ENCODE measurements around the gene GRAP2.

GRAP2 gene

DNA sequence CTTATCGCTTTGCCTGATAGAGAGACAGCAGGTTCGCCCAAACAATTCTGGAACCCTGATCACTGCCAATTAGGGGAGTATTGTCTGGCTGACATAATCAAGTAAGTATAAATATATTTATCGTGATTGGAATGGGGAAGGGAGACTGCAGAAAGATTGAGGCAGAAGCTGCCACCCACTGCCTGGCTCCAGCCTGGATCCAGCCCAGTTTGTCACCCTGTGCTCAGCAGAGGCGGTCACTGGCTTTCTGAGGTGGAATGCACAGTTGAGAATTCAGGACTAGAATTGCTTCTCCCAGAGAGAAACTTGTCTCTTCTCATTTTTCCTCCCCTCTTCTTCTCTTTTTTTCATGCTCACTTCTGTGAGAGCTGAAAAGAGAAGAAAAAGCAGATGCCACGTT lies 25.9 kb downstream of the GRAP2 start:
- DNase-seq = no peak

DNA sequence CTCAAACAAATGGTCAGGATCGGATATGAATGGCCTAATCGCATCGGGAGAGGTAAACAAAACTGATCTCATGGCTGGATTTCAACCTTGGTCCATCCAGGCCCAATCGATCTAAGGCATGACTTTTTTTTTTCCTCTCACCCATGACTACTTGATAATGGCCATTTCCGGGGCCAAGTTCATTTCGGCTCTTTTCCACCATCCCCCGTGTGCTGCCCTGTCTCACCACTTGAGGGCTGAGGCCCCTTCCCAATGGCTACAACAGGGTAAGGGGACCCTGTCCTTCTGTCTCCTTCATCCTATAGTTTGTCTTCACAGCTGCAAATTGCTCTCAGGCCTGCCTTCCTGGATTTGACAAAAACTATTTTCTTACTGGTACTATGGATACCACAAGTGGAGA lies 26.7 kb downstream of the GRAP2 start:
- DNase-seq = no peak

DNA sequence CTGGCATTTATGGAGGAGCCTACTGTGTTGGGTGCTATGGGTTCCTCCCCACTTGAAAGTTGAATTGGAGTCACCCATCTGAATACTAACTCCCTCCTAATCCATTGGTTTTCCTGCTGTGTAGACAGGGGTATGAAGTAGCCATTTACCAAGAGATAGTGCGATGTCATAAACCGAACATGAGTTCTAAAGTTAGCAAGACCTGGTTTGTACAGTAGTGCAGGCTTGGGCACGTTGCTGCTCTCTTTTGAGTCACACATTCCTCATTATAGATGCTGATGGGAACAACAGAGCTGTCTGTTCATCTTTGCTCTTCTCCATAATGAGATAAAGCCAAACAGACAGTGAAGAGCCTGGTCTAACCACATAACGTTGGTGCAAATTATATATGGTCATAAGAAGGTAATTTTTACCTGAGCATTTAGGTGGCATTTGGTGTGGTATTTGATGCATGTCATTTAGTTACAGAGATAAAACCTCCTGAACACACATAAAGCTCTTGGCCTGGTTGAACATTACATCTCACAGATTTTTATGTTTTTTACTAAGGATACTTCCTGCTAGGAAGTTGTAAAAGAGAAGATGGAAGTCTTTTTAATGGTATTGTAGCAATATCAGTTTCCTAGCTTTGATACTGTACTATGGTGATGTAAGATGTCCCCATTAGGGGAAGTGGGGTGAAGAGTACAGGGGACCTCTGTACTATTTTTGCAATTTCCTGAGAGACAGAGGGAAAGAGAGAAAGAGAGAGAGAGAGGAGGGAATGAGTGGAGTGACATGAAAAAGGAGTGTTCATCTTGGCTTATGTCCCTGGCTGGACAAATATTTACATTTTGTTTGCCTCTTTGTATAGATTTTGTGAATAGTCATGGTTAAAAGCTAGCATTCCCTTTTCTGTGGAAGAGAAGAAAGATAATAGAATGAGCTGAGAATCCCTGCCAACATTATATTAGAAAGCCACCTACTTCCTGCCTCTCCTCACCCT lies 27.9 kb downstream of the GRAP2 start:
- no peak for DNase-seq

DNA sequence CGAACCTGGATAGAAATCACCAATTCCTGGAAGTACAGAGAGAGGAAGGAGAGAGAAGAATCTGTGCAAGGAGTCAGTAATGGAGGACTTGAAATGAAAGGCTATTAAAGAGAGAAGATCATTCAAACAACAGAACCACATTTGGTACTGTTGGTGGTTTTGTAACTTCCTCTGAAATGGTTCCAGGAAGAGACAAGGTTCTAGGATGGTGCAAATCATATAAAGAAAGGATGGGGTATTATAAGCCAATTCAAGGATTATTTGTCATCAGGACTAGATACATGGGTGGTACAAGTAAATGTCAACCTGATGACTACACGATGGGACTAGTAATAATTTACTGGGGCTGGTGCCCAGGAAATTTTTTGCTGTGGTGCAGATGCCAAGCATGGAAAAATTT lies 30.4 kb downstream of the GRAP2 start:
- no peak for DNase-seq

DNA sequence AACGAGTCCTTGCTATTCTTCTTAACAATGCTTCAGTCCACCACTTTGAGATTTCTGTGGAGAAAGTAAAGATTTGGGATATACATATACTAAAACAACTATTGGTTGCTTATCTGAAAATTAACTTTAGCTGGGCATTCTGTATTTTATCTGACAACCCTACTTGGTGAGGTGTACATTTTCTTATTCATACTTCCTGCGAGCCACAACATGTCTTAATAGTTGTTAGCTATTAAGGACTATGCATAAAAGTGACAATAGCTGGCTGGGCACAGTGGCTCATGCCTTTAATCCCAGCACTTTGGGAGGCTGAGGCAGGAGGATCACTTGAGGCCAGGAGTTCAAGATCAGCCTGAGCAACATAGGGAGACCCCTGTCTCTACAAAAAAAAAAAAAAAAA lies 31.3 kb downstream of the GRAP2 start:
- no peak for DNase-seq

DNA sequence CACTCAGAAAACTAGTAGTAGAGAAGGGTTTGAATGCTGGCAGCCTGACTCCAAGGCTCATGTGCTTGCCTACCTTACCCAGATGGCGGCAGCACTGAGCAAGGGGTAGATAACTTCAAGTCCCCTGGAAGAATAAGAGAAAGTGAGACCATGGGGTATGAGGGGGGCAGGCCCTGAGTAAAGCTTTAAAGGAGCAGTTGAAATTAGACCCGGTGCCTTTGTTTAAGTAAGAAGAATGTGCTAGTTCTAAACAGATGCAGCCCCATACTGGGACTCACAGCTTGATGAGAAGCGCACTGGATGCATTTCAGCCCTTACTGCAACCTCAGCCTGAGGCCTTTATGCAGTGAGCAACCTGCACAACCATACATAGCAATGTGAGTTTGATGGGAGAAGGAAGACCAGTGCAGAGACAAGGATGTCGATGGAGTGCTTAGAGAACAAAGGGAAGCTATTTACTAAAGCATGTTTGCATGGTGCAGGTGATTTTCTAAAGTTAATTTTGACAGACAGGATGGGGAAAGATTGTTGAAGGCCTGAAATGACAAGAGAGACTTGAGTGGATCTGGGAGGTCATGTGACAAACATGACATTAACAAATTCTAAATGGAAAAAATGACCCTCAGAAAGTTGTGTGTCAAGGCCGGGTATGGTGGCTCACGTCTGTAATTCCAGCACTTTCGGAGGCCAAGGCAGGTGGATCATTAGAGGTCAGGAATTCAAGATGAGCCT lies 32.2 kb downstream of the GRAP2 start:
- peak; percentile 65 for DNase-seq

DNA sequence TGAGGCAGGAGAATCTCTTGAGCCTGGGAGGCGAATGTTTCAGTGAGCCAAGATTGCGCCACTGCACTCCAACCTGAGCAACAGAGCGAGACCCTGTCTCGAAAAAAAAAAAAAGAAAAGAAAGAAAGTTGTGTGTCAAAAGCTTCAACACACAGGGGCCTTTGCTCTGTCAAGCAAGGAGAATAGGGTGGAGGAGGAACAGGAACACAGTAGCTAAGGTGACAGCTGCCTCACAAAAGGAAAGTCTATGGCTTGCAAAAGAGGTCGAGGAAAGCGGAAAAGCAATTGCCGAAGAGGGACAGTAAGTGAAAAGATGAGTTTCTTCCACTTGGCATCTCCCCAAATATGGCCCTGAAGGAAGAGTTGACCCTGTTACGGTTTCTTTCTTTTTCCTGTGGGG lies 32.9 kb downstream of the GRAP2 start:
- DNase-seq = no peak

DNA sequence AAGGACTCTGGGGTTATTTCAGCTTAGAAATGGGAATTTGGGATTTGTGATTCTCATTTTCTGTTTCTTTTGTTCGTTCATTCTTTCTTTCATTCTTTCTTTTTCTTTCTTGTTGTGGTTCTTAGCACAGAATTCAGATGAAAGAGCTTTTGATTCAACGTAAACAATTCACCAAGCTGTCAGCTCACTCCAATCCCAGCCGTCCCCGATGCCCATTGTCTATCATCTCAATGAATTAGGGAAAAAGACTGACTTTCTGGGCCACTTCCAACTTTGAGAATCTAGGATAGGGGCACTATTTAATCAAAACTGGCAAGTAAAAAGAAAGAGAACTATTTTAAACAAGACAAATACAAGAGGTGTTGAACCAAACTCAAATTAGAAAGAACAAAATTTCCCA lies 34.2 kb downstream of the GRAP2 start:
- DNase-seq = no peak

DNA sequence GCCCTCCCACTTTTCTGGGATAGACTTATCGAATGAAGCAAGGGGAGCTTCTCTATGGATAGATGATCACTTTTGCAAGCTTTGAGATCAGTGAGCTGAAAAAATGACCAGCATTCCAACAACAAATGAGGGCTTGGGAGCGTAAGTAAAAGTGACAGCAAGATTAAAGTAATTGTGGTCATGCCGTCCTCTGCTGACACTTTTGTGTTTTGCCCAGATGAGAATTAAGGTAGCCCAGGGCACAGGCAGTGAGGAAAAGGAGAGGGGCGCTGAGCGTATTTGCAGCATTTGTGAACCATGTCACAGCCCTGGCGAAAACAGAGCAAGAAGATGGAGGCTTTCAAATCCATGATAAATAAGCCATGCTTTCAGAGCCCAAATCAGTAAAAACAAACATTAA lies 34.7 kb downstream of the GRAP2 start:
- no peak for DNase-seq

DNA sequence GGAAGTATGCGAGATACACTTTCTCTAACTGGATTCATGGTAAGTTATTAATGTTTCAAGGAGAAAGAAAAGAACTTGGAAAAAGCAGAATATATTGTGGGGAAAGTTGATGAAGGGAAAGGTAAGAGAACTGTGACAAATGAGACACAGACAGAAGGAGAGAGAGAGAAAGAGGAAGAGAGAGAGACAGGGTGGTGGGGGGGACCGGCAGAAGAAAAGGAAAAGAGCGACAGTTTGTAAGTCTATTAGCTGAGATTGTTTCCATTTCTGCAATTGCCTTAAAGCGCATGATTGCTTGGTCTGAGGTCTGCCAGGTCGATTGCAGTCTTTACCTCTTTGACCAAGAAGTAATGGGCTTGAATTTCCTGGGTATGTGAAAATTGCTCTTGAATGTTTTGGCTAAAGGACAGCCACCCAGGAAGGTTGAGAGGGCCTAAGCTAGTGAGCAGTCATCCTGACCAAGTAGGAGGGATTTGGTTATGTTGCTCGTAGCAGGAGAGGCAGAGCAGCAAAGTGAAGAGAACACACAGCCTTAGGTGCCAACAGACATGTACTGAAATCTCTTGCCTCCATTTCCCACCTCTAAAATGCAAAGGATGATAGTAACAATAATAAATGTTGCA lies 35.8 kb downstream of the GRAP2 start:
- no peak for DNase-seq

DNA sequence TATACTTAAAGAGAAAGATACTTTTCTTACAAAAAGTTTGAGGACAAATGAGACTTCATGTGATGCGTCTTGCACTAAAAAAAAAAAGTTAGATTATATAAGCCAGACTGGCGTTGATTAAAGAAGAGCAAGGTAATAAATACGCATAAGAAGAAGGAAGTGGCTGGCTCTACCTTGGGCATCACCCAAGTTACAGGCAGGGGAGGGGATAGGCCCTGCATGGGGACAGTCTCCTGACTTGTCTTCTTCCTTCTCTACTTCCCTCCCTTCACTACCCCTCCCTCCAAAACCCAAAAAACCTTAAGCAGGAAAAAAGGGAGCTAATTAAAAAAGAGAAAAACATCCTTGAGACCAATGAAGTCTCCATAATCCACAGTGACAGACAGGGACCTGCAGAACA lies 37.0 kb downstream of the GRAP2 start:
- DNase-seq = no peak

DNA sequence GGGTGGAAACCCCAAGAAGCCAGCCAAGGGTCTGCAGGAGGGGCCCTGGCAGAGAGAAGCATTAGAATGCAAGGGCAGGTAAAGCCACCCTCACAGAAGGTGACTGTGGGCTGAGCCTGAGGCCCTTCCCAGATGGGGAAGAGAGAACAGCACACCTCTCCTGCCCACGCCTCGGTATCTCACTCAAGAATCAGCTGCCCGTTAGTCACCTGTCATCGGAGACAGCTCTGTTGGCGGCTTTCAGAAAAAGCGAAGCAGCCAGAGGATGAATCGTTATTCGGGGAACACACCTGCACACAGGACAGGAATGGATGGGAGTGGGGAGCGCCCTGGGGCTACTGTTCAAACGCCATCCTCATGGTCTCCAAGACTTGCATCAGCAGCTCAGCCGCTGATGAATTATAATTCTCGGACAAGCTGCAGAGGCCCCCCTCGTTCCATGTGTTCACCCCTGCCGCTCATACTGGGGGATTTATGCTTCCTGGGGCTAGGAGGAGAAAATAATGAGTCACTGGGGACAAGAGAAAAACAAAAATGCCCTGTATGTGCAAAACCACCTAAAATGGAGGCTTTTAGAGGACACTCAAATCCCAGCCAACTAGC lies 37.7 kb downstream of the GRAP2 start:
- peak; percentile 66 for DNase-seq

DNA sequence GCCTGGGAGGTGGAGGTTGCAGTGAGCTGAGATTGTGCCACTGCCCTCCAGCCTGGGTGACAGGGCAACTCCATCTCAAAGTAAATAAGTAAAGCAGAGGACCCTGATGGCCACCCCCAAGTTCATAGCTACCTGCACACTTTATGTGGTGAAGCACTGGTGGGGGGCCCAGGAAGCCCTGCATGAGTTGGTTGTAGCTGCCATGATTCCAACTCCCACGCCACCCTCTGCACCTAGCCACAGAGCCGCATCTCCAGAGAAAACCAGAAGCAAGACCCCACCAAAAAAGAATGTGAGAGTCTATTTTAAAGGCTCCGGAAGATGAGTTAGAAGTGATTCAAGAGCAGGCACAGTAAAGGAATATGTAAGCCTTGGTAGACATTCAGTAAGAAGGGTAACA lies 38.9 kb downstream of the GRAP2 start:
- no peak for DNase-seq

DNA sequence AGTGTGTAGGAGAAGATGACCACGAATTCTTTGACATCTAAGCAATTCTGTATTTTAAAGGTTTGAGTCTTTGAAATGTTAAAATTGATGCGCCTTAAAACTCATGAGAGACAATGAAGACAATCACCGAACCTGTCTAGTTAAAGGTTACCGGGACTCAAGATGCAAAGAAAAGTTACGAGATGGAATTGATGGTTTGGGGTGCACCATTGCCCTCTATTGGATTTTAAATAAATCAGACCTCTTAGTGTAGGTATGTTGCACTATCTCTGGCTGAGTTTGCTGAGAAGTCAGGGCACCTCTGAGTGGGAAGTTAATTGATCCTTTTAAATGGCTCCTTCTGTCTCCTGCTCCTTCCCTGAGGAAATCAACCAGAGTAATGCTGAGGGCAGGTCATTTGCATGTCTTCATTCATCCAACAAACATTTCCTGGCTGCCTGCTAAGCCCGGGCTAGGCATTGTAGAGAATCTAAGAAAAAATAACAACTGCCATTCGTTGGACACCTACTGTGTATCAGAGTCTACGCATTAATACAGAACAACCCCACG lies 39.9 kb downstream of the GRAP2 start:
- DNase-seq = no peak

DNA sequence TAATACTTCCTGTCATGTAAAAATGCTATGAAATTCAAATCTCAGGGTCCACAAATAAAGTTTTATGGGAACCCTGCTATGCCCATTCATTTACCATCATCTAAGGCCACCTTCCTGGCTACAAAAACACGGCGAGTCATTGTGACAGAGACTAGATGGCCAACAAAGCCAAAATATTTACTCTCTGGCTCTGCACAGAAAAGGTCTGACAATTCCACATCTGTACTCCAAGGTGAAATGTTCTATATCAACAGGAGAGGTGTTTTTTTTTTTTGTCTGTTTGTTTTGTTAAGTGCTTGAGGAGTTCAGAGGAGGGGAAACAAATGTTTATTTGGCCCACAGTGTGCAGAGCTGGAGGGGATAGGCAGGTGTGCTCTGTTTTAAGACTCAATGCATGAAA lies 40.7 kb downstream of the GRAP2 start:
- no peak for DNase-seq

DNA sequence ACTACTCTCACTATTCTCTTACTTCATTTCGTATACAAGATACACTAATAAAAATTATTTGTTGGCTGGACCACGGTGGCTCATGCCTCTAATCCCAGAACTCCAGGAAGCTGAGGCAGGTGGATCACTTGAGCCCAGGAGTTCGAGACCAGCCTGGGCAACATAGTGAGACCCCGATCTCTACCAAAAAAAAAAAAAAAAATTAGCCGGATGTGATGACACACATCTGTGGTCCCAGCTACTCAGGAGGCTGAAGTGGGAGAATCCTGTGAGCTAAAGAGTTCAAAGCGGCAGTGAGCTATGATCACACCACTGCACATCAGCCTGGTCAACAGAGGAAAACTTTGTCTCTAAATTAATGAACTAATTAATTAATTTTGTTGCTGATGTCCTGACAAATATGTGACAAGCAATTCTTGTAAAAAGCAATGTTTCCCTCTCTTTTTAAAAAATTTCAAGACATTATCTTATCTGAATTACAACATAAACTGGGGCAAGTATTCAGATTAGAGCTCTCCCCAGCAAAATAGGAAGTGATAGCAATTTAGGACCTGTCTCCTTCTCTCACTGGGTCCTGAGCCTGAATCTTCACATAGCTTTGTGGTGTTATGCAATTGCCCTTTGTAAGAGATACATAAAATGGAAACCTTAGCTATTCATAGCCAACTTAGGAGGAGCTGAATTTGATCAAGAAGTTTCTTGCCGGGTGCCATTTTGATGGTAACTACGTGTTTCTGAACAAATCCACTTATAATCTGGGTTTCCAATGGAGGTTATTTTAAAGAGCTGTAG lies 41.8 kb downstream of the GRAP2 start:
- DNase-seq = no peak

DNA sequence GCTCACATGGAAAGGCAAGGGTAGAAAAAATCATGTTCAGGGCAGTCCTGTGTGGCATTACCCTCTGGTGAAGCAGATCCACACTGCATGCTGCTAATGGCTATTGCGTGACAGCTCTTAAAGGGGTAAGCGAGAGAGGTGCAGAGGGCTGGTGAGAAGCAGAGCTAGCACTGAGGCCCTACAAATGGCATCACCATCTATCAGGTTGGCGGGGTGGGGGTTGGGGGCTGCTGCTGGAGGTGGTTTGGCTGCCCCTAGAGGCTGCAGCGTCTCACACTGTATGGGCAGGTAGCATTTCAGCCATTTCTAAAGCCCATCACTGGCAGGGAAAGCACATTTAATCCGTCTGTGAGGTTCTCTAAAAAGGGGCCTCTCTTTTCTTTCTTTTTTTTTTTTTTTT lies 42.5 kb downstream of the GRAP2 start:
- peak; percentile 53 for DNase-seq

DNA sequence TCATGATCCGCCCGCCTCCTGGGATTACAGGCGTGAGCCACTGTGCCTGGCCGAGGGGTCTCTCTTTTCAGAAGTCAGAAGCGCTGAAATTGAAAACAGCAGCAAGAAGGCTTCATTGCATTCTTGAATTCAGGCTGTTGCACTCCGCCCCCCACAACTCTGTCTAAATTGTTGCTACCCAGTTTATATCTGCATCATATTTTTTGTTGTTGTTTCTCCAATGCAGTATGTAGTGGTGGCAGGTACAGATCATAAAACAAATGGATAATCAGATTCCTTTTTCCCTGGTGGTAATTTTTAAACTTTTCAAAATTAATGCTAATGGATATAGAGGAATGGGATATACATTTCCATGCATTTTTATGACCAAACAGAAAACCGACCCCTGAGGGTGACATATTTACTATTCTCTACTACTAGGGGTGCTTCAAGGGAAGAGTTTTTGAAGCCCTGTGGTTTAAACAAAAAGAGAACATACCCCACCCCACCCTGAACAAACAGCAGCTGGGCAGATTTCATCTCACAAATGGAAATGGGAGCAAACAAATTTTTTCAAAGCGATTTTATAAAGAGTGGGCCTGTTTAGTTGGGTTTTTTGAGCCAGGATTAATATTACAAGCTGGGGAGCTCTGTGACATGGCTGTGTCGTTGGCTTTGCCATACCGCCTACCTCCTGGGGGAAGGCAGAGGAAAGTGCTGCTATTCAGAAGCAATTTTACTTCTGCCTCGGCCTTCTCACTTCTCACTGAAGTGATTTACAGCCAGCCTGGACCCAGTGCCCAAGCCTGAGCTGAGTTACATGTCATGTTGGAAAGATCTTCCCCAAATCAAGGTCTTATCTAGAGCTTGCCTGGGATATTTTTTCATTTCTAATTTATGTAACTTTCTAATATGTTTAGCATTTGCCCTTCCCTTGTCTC lies 43.3 kb downstream of the GRAP2 start:
- no peak for DNase-seq

DNA sequence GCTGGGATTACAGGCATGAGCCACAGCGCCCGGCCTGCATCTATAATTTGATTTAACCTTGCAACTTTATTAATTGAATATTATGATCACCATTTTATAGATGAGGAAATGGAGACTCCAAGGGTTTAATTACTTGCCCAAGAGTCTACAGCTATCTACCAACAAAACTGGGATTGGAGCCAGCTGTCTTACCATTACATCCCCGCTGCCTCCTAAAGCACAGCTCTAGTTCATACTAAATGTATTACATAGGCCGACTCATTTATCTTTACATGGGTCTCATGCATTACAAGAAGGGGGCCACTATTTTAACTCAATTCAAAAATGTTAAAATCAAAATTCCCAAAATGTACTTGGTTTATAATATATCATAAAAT lies 45.2 kb downstream of the GRAP2 start:
- no peak for DNase-seq

DNA sequence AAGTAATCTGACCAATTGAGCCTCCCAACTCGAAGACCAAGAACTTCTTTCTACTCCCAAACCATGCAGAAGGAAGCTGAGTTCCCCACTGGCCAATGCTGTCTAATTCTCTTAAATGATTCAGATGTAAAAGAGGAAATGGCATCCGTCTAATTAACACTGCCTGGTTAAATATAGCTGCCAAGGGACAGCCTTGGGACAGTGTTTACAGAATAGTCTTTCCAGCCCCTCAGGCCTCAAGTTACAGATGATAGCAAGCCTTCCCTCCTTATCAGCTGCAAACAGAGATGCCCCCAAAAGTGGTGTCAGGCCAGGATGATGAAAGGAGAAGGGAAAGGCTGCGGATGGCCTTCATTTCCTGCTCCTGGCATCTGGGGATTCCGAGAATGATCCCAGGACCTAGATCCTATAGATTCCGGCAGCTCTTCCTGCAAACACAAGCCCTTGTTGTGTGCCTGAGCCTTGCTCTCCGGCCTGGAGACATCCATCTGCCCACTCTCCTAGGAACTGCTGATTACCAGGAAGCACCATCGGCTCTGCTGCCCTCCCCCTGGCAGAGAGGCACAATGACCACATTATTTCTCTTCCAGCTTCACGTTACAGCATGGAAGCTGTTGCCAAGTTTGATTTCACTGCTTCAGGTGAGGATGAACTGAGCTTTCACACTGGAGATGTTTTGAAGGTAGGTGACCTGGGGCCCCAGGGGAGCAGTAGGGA lies 45.8 kb downstream of the GRAP2 start:
- no peak for DNase-seq
